Measurements from ENCODE around the gene MYH16. TPM values are rescaled to one million over a fixed set of nuclear protein-coding genes. Genes with fewer than 3 reads are reported as not detected.

Gene MYH16
- total RNA-seq, 1 donor from 2014 or later, result not detected

DNA sequence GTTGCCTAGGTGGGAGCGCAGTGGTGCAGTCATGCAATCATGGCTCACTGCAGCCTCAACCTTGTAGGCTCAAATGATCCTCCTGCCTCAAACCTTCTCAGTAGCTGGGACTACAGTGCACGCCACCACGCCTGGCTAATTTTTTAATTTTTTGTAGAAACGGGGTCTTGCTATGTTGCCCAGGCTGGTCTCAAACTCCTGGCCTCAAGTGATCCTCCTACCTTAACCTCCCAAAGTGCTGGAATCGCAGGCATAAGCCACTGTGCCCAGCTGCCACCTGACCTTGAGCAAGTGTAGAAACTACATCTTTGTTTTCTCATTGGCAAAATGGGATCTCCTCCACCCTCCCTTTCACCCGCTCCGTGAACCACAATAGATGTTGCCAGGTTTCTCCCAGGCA, 15.0 kb upstream of the MYH16 start:
- TF ChIP-seq, protein P1, sequence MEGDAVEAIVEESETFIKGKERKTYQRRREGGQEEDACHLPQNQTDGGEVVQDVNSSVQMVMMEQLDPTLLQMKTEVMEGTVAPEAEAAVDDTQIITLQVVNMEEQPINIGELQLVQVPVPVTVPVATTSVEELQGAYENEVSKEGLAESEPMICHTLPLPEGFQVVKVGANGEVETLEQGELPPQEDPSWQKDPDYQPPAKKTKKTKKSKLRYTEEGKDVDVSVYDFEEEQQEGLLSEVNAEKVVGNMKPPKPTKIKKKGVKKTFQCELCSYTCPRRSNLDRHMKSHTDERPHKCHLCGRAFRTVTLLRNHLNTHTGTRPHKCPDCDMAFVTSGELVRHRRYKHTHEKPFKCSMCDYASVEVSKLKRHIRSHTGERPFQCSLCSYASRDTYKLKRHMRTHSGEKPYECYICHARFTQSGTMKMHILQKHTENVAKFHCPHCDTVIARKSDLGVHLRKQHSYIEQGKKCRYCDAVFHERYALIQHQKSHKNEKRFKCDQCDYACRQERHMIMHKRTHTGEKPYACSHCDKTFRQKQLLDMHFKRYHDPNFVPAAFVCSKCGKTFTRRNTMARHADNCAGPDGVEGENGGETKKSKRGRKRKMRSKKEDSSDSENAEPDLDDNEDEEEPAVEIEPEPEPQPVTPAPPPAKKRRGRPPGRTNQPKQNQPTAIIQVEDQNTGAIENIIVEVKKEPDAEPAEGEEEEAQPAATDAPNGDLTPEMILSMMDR (IDR thresholded peaks at IDR 0.05; ENCODE audit: unreplicated experiment), result no peak
- H3K27me3 Mint-ChIP-seq (ENCODE audit: unreplicated experiment), result peaks cover 6% of the 10 kb centered on the region

DNA sequence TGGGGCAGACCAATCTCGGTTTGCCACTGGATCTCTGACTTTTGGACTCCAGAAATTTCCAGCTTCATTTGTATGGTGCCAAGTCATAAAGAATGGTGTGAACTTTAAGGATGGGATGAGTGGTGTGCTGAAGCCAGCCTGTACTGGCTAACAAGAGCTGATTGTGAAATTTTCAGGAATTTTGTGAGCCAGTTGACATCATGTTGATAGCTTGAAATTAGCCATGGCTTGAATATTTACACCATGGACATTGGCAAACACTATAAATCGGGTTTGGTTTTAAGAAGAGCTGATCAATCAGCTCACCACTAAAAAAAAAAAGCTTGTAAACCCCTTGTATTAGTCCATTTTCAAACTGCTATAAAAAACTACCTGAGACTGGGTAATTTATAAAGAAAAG, 14.1 kb upstream of the MYH16 start:
- TF ChIP-seq, protein P1 (IDR thresholded peaks at IDR 0.05; ENCODE audit: unreplicated experiment), result no peak
- no peaks in the 10 kb centered on the region for H3K9me3 Mint-ChIP-seq (ENCODE audit: unreplicated experiment)
- H3K4me1 Mint-ChIP-seq (ENCODE audit: unreplicated experiment), result no peaks in the 10 kb centered on the region
- no peaks in the 10 kb centered on the region for H3K36me3 Mint-ChIP-seq (ENCODE audit: low read depth, unreplicated experiment)
- no peak overlapping the region for H3K27ac Mint-ChIP-seq (ENCODE audit: unreplicated experiment)
- no peak for DNase-seq (ENCODE audit: low spot score)
- peaks cover 11% of the 10 kb centered on the region for H3K27me3 Mint-ChIP-seq (ENCODE audit: unreplicated experiment)
- no peak overlapping the region for H3K4me3 Mint-ChIP-seq (ENCODE audit: unreplicated experiment)

More for the DNA sequence above, 15.0 kb upstream of the MYH16 start:
- Mint-ChIP-seq H3K9me3 (ENCODE audit: unreplicated experiment) (no peaks in the 10 kb centered on the region), H3K4me1 (ENCODE audit: unreplicated experiment) (no peaks in the 10 kb centered on the region), H3K4me3 (ENCODE audit: unreplicated experiment) (no peak overlapping the region), H3K36me3 (ENCODE audit: low read depth, unreplicated experiment) (no peaks in the 10 kb centered on the region), H3K27ac (ENCODE audit: unreplicated experiment) (no peak overlapping the region)
- no peak for DNase-seq (ENCODE audit: low spot score)

DNA sequence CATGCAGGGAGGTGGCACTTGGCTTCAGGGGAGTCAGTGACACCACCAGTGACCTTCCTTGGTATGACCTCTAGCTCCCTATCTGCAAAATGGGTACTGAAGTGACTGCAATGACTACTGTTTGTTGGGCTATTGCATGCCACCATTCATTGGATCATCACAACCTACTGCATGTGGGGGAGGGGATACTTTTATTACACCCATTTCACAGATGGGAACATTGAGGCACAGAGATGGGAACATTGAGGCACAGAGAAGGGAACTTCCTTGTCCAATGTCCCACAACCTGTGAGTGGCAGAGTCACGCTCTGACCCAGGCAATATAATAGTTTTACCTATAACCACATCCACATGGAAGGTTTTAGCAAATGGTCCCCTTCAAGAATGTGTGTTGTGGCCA, 12.2 kb upstream of the MYH16 start:
- Mint-ChIP-seq H3K27me3 (ENCODE audit: unreplicated experiment) (peaks cover 11% of the 10 kb centered on the region), H3K4me1 (ENCODE audit: unreplicated experiment) (no peaks in the 10 kb centered on the region), H3K27ac (ENCODE audit: unreplicated experiment) (no peak overlapping the region), H3K4me3 (ENCODE audit: unreplicated experiment) (no peak overlapping the region), H3K36me3 (ENCODE audit: low read depth, unreplicated experiment) (no peaks in the 10 kb centered on the region), H3K9me3 (ENCODE audit: unreplicated experiment) (no peaks in the 10 kb centered on the region)
- no peak for DNase-seq (ENCODE audit: low spot score)
- TF ChIP-seq, protein P1 (IDR thresholded peaks at IDR 0.05; ENCODE audit: unreplicated experiment), result no peak

DNA sequence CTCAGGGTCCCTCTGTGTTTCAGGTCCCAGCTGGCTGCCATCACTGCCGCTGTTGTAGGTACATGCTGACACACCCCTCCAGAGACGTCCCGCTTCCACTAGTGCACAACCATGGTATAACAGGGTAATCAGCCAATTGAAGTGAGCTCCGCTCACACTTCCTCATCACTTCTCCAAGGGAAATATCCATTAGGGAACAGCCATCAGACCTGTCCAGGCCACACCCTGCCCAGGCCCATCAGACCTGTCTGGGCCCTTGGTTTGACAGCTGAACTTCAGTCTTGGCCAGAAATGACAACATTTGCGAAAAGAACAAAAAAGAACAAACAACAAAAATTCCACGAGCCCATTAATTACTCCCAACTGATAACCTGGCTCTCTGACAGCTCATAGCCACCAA, 11.0 kb upstream of the MYH16 start:
- Mint-ChIP-seq H3K27me3 (ENCODE audit: unreplicated experiment) (peaks cover 10% of the 10 kb centered on the region), H3K9me3 (ENCODE audit: unreplicated experiment) (no peaks in the 10 kb centered on the region), H3K27ac (ENCODE audit: unreplicated experiment) (no peak overlapping the region), H3K36me3 (ENCODE audit: low read depth, unreplicated experiment) (peaks cover under 1% of the 10 kb centered on the region), H3K4me3 (ENCODE audit: unreplicated experiment) (no peak overlapping the region), H3K4me1 (ENCODE audit: unreplicated experiment) (no peaks in the 10 kb centered on the region)
- TF ChIP-seq, protein P1 (IDR thresholded peaks at IDR 0.05; ENCODE audit: unreplicated experiment), result no peak
- no peak for DNase-seq (ENCODE audit: low spot score)

DNA sequence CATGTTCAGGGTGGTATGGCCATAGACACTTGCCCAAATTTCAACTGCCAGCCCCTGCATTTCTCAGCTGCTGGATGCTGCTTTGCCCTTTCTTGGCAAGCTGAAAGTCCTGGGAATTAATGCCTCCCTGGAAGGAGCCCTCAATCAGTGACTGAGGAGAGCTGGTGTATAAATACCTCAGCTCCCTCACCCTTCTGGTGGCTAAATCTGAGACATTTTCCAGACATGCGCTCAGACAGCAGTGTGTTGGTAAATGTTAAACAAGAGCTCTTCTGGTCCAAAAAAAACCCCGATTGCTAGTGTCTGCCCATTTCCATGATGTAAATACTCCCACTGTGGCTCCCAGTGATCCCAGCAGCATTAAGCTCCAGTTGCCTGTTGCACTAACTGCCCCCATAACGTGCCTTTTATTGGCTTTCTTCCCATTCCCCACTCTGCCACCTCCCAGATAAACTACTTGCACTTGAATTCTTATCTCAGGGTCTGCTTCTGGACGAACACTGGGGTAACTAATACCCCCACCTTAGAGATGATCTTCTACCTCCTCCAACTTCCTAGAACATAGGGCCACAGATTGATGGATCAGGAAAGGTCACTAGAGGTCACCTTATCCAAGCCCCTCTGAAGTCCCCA, 6.7 kb upstream of the MYH16 start:
- Mint-ChIP-seq H3K4me3 (ENCODE audit: unreplicated experiment) (no peak overlapping the region), H3K36me3 (ENCODE audit: low read depth, unreplicated experiment) (peaks cover 3% of the 10 kb centered on the region), H3K27me3 (ENCODE audit: unreplicated experiment) (peaks cover 13% of the 10 kb centered on the region), H3K9me3 (ENCODE audit: unreplicated experiment) (no peaks in the 10 kb centered on the region), H3K27ac (ENCODE audit: unreplicated experiment) (no peak overlapping the region), H3K4me1 (ENCODE audit: unreplicated experiment) (no peaks in the 10 kb centered on the region)
- DNase-seq (ENCODE audit: low spot score), result no peak
- TF ChIP-seq, protein P1 (IDR thresholded peaks at IDR 0.05; ENCODE audit: unreplicated experiment), result no peak

Measured in endothelial cell (in vitro differentiated cells).